B cell (primary cell): Measurements from ENCODE around the gene SLC25A48.

Source experiments
- CTCF ChIP-seq: fragments of 200-600 bp; IDR thresholded peaks from one replicate; pipeline ENCODE4 v1.8.0; 2022; ENCODE audit warnings: antibody characterized with exemption, mild to moderate bottlenecking
- EZH2 ChIP-seq: IDR thresholded peaks from 2 replicates; pipeline ENCODE4 v1.6.1; 2012; ENCODE audit warnings: borderline replicate concordance, low read depth, mild to moderate bottlenecking, moderate library complexity, low read length; ENCODE audit not compliant: insufficient read depth, poor library complexity, severe bottlenecking

DNA sequence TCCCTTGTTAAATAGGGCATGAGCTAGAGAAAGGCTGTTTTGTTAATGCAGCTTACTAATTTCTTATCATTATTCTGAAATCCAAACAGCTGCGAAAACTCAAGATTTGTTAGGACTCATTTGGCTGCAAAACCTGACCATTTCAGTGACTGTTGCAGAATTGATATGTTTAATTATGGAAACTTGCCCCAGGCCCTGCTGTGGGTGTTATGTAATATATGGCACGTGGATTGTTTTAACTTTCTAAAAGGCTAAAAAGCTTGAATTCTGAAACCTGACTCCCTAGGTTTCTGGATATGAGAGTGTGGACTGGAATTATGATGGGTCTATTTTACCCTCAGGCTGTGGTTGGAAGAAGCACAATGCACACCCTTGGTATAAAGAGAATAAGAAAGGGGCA lies 56.8 kb downstream of the SLC25A48 start:
- no peak for TF ChIP-seq CTCF
- TF ChIP-seq EZH2: no peak
